GM12878 (cell line): ENCODE measurements around the gene AURKA. TPM values are rescaled to one million over a fixed set of nuclear protein-coding genes. Genes with fewer than 3 reads are reported as not detected.

ENCODE experiments used
- ATAC-seq: fragments of 200-7000 bp; cut with Tn5 transposase; 3 replicates; pipeline ENCODE4 v1.9.1; 2020; ENCODE audit warnings: mild to moderate bottlenecking, moderate library complexity
- BruUV-seq: library from RNA; stranded (reverse); fragments of 400-500 nt; replicated peaks from 2 replicates; lab custom pipeline; 2021; lab: Mats Ljungman, UMichigan
- CTCF ChIA-PET: fragments of 300-600 bp; sonication (Branson Sonifier 250); formaldehyde crosslinking; extraction: SDS; loops from one replicate; lab custom pipeline; 2021; ENCODE audit warnings: inconsistent platforms; lab: Yijun Ruan, JAX
- POLR2A ChIA-PET: fragments of 350-600 bp; formaldehyde crosslinking; extraction: SDS; loops from one replicate; lab custom pipeline; 2021; ENCODE audit warnings: inconsistent platforms; lab: Charles Lee
- RAD21 ChIA-PET: fragments of 300-600 bp; sonication (Branson Sonifier 250); formaldehyde crosslinking; loops from one replicate; lab custom pipeline; 2023; ENCODE audit warnings: antibody characterized with exemption; ENCODE audit not compliant: unreplicated experiment; lab: Charles Lee
- SMC1A ChIA-PET: fragments of 300-600 bp; sonication (Branson Sonifier 250); formaldehyde crosslinking; loops from one replicate; lab custom pipeline; 2023; ENCODE audit not compliant: unreplicated experiment, uncharacterized antibody; lab: Charles Lee
- DNase-seq: peaks from one replicate; pipeline ENCODE4 v3.0.0-alpha.2; 2011; ENCODE audit warnings: low read depth, low spot score
- FAIRE-seq: peaks from 3 replicates; lab custom pipeline; 2011; peaks lifted over from hg19 to GRCh38; lab: Jason Lieb, UNC
- H2AFZ ChIP-seq: 2 replicates; pipeline ENCODE4 v1.6.0; 2011; ENCODE audit warnings: low read depth, low read length, control low read depth; ENCODE audit not compliant: control insufficient read depth
- H3K27ac ChIP-seq: 2 replicates; pipeline ENCODE4 v1.5.1; 2011; ENCODE audit warnings: control low read depth; ENCODE audit not compliant: control insufficient read depth, insufficient read depth
- H3K27me3 ChIP-seq, 2 experiments: replicated peaks in 1 of 2; 2 replicates each; pipeline versions ENCODE4 v1.6.0 to v1.6.1; 2011; ENCODE audit warnings: low read length in 1 of 2; ENCODE audit not compliant: control insufficient read depth in 2 of 2, insufficient read depth in 2 of 2
- H3K36me3 ChIP-seq, 2 experiments: 2 replicates each; pipeline ENCODE4 v1.5.1; 2011; ENCODE audit warnings: low read length in 1 of 2; ENCODE audit not compliant: control insufficient read depth in 2 of 2, insufficient read depth in 2 of 2
- H3K4me1 ChIP-seq: 2 replicates; pipeline ENCODE4 v1.6.1; 2011; ENCODE audit warnings: mild to moderate bottlenecking, low read length, moderate library complexity, mixed read lengths; ENCODE audit not compliant: control insufficient read depth, insufficient read depth
- H3K4me2 ChIP-seq: 2 replicates; pipeline ENCODE4 v1.6.0; 2011; ENCODE audit warnings: control low read depth; ENCODE audit not compliant: control insufficient read depth, insufficient read depth
- H3K4me3 ChIP-seq: fragments of 200-600 bp; sonication (generic); 2 replicates; pipeline ENCODE4 v1.5.1; 2016
- H3K79me2 ChIP-seq: 2 replicates; pipeline ENCODE4 v1.6.0; 2011; ENCODE audit warnings: low read length; ENCODE audit not compliant: control insufficient read depth, insufficient read depth
- H3K9ac ChIP-seq: 2 replicates; pipeline ENCODE4 v1.8.0; 2011; ENCODE audit warnings: low read length, control low read depth, mixed read lengths; ENCODE audit not compliant: control insufficient read depth, insufficient read depth
- H3K9me3 ChIP-seq: replicated peaks from 3 replicates; pipeline ENCODE4 v1.5.1; 2011; ENCODE audit warnings: mild to moderate bottlenecking, low read length; ENCODE audit not compliant: control insufficient read depth, insufficient read depth
- H4K20me1 ChIP-seq: 2 replicates; pipeline ENCODE4 v1.6.0; 2011; ENCODE audit not compliant: control insufficient read depth, insufficient read depth
- ATF2 ChIP-seq: IDR thresholded peaks from 2 replicates; pipeline ENCODE4 v1.6.1; 2012; ENCODE audit warnings: low read length, inconsistent platforms
- ATF7 ChIP-seq: fragments of 450-650 bp; IDR thresholded peaks from 2 replicates; pipeline ENCODE4 v1.6.1; 2016; ENCODE audit warnings: low read depth, mild to moderate bottlenecking
- BCL3 ChIP-seq: IDR thresholded peaks from 2 replicates; pipeline ENCODE4 v1.6.1; 2011; ENCODE audit warnings: borderline replicate concordance, low read depth, mild to moderate bottlenecking, moderate library complexity, low read length; ENCODE audit not compliant: insufficient read depth, poor library complexity, severe bottlenecking
- CEBPB ChIP-seq, 2 experiments: fragments of 150-350 bp in 1 of 2; IDR thresholded peaks; 2 replicates each; pipeline ENCODE4 v1.6.1; 2012 to 2014; ENCODE audit warnings: low read depth in 2 of 2, low read length in 2 of 2, borderline replicate concordance in 1 of 2, inconsistent platforms in 1 of 2
- ELK1 ChIP-seq: IDR thresholded peaks from 2 replicates; pipeline ENCODE4 v1.6.1; 2012; ENCODE audit warnings: low read depth, low read length, improper control_type of control experiment
- MLLT1 ChIP-seq: fragments of 450-650 bp; IDR thresholded peaks from 2 replicates; pipeline ENCODE4 v1.6.1; 2016; ENCODE audit warnings: mild to moderate bottlenecking
- MTA2 ChIP-seq: fragments of 450-650 bp; IDR thresholded peaks from 2 replicates; pipeline ENCODE4 v1.6.1; 2016; ENCODE audit warnings: low read depth, mild to moderate bottlenecking, moderate library complexity
- PRDM15 ChIP-seq: fragments of 450-650 bp; formaldehyde crosslinking; IDR thresholded peaks from 2 replicates; pipeline ENCODE4 v1.4.0; 2020; ENCODE audit warnings: mild to moderate bottlenecking, moderate library complexity
- RAD51 ChIP-seq: fragments of 450-650 bp; IDR thresholded peaks from 2 replicates; pipeline ENCODE4 v1.6.1; 2016; ENCODE audit warnings: moderate library complexity, mild to moderate bottlenecking, inconsistent platforms
- RBBP5 ChIP-seq: fragments of 200-600 bp; sonication (generic); conservative IDR thresholded peaks from 2 replicates; pipeline ENCODE4 v1.6.1; 2016
- SIN3A ChIP-seq: IDR thresholded peaks from 2 replicates; pipeline ENCODE4 v1.6.1; 2012; ENCODE audit warnings: low read depth, low read length, improper control_type of control experiment
- SUPT20H ChIP-seq: IDR thresholded peaks from 2 replicates; pipeline ENCODE4 v1.6.1; 2011; ENCODE audit warnings: low read depth, mild to moderate bottlenecking, low read length, moderate library complexity, borderline replicate concordance; ENCODE audit not compliant: control insufficient read depth
- TBL1XR1 ChIP-seq: IDR thresholded peaks from 2 replicates; pipeline ENCODE4 v1.6.1; 2012; ENCODE audit warnings: low read depth, low read length, improper control_type of control experiment
- TCF12 ChIP-seq: IDR thresholded peaks from 2 replicates; pipeline ENCODE4 v1.6.1; 2011; ENCODE audit warnings: low read depth, mild to moderate bottlenecking, low read length
- WGBS: methylation state at CpG from one replicate; pipeline ENCODE4 v1.1.6; 2016; ENCODE audit warnings: low lambda C conversion rate; ENCODE audit not compliant: insufficient replicate concordance, insufficient coverage; ENCODE audit errors: missing lambda C conversion rate; 5-methylcytosine and 5-hydroxymethylcytosine counted together
- in situ Hi-C: fragments of 300-500 bp; cut with MboI; formaldehyde crosslinking; loops from 9 replicates; pipeline ENCODE4 v1.14.3; 2018; ENCODE audit warnings: mixed read lengths
- intact Hi-C: fragments of 100-400 bp; cut with micrococcal nuclease; formaldehyde crosslinking; loops from one replicate; pipeline ENCODE4 v1.14.2; 2022; ENCODE audit not compliant: unreplicated experiment
- polyA plus RNA-seq, 11 experiments: library from polyadenylated mRNA; depleted of rRNA in 4 of 11; unstranded in 6 of 11; stranded (reverse) in 5 of 11; fragments of >200 nt; fragmentation: Nextera tagmentation in 4 of 11; fragmentation: Illumina TruSeq in 1 of 11; extraction: Ambion mirVana in 4 of 11; extraction: Trizol in 1 of 11; gene quantifications; 1 replicate in 1 of 11; 2 replicates in 10 of 11; pipeline versions ENCODE4 v1.2.1 to v1.2.3, GENCODE V29; 2011 to 2016; ENCODE audit warnings: inconsistent platforms in 2 of 11, missing spikeins in 2 of 11, low read depth in 1 of 11
- total RNA-seq, 4 experiments: library from RNA; depleted of rRNA in 3 of 4; stranded (reverse); fragments of >200 nt in 3 of 4; fragmentation: Illumina TruSeq in 1 of 4; extraction: Trizol in 1 of 4; gene quantifications; 2 replicates each; pipeline versions ENCODE4 v1.2.1 to v1.2.3, GENCODE V29; 2013 to 2021

The AURKA gene
- total and polyA plus RNA-seq, 10 of the 15 experiments (the other 5 are each of a cell fraction or from before 2014, with no cell fraction given): 57.3 to 122 (median 73.4) TPM

- H4K20me1 ChIP-seq: no peaks in the 10 kb centered on the region
- H3K4me3 ChIP-seq: no peak overlapping the region
- H3K27me3 ChIP-seq: no peaks in the 10 kb centered on the region
- no peak overlapping the region for H2AFZ ChIP-seq
- H3K4me1 ChIP-seq: peaks cover 6% of the 10 kb centered on the region; the same call in 1 of the 2 replicates
- intact Hi-C loops: no loop called here
- no peak overlapping the region for H3K27ac ChIP-seq
- no peaks in the 10 kb centered on the region for H3K9me3 ChIP-seq
- POLR2A ChIA-PET: interaction anchor here (0.6 to 0.7 kb wide), 3 partner anchors 24 to 30 kb away, joined by 3 to 6 read pairs (median 4); no protein-coding TSS in a partner anchor
- H3K9ac ChIP-seq: no peak overlapping the region
- FAIRE-seq (no peak), DNase-seq (no peak), ATAC-seq (no peak)
- CTCF ChIA-PET: interaction anchor here (0.6 to 2.1 kb wide), 8 partner anchors 11 to 137 kb away, joined by 3 to 13 read pairs (median 3); no protein-coding TSS in a partner anchor
- RAD21 ChIA-PET: interaction anchor here (0.7 to 1.7 kb wide), 4 partner anchors 13 to 64 kb away, joined by 3 to 8 read pairs (median 4); partner anchors contain the start of genes AURKA and CSTF1
- H3K4me2 ChIP-seq: no peak overlapping the region
- in situ Hi-C loops: no loop called here
- no TSS peak for BruUV-seq
- H3K79me2 ChIP-seq: no peaks in the 10 kb centered on the region
- SMC1A ChIA-PET: interaction anchor here (0.6 to 1.4 kb wide), 7 partner anchors 12 to 1857 kb away, joined by 3 to 6 read pairs (median 3); no protein-coding TSS in a partner anchor
- H3K36me3 ChIP-seq: 0 out of 4 replicates have a peak, but pooled peaks cover 0 to under 1% of the 10 kb centered on the region in 2 experiments
- 86% methylated on average over 3 of the region's 3 CpGs for WGBS
- TF ChIP-seq MLLT1: no peak
- TF ChIP-seq SIN3A: no peak
- TF ChIP-seq BCL3: no peak
- TF ChIP-seq RAD51: no peak
- TF ChIP-seq CEBPB (IDR thresholded peaks at IDR 0.05; ENCODE audit: borderline replicate concordance in 1 of 2, low read depth in 2 of 2, low read length in 2 of 2): no peak
- TF ChIP-seq TCF12: no peak
- TF ChIP-seq ELK1: no peak
- TF ChIP-seq ATF7: no peak
- TF ChIP-seq SUPT20H: no peak
- no peak for TF ChIP-seq ATF2
- no peak for TF ChIP-seq RBBP5
- TF ChIP-seq TBL1XR1: no peak
- no peak for TF ChIP-seq MTA2
- TF ChIP-seq PRDM15 (CRISPR knock-in tag): no peak
Observed at GRCh38 chr20:56412949-56413348, 20.9 kb upstream of the AURKA start.
